NCI-H524 treated with DMSO at 0.1 percent for 48 hours (cell line): ENCODE results near the gene ZNF765.
A peak's percentile ranks its signal among the peaks of the same experiment; 100 is the strongest.
"Not testable (repeated sequence)": the region's sequence is repeated elsewhere in the genome, so short reads cannot be mapped to it uniquely, and the experiment has no call there.

ENCODE experiments used
- DNase-seq: peaks from one replicate; lab custom pipeline; 2025; lab: John Stamatoyannopoulos, UW

The ZNF765 gene

GRCh38 chr19:53422551-53422950 is 27.6 kb downstream of the ZNF765 start:
- no peak for DNase-seq

- DNase-seq: not testable (repeated sequence)
Observed at GRCh38 chr19:53423074-53423473, 28.1 kb downstream of the ZNF765 start.

GRCh38 chr19:53423680-53424079 is 28.7 kb downstream of the ZNF765 start:
- DNase-seq: not testable (repeated sequence)

GRCh38 chr19:53424968-53425597 is 30.1 kb downstream of the ZNF765 start:
- DNase-seq: no peak

- DNase-seq: peak; percentile 55
Observed at GRCh38 chr19:53431399-53432087, 36.6 kb downstream of the ZNF765 start, which contains the start of gene ZNF761. Gene ZNF761 (plus strand): TSS chr19:53431984. CDS start chr19:53447269, 15,285 bp downstream.

GRCh38 chr19:53432088-53432661 is 37.2 kb downstream of the ZNF765 start:
- no peak for DNase-seq

GRCh38 chr19:53443809-53444208 is 48.9 kb downstream of the ZNF765 start:
- not testable (repeated sequence) for DNase-seq

- not testable (repeated sequence) for DNase-seq
Observed at GRCh38 chr19:53447196-53447595, 52.2 kb downstream of the ZNF765 start.

GRCh38 chr19:53455828-53456227 is 60.9 kb downstream of the ZNF765 start:
- DNase-seq: no peak

GRCh38 chr19:53460131-53460721 is 65.3 kb downstream of the ZNF765 start:
- DNase-seq: not testable (repeated sequence)

- DNase-seq: no peak
Observed at GRCh38 chr19:53461866-53462265, 66.9 kb downstream of the ZNF765 start.

- no peak for DNase-seq
Observed at GRCh38 chr19:53462861-53463260, 67.9 kb downstream of the ZNF765 start.

- no peak for DNase-seq
Observed at GRCh38 chr19:53463263-53463662, 68.3 kb downstream of the ZNF765 start.

GRCh38 chr19:53466726-53467484 is 72.0 kb downstream of the ZNF765 start:
- DNase-seq: no peak

- DNase-seq: peak; percentile 58
Observed at GRCh38 chr19:53467485-53468262, 72.7 kb downstream of the ZNF765 start, which contains the start of gene ZNF813. Gene ZNF813 (plus strand): TSS chr19:53467733. CDS start chr19:53483823, 16,090 bp downstream.

- DNase-seq: not testable (repeated sequence)
Observed at GRCh38 chr19:53468628-53469027, 73.7 kb downstream of the ZNF765 start.

- DNase-seq: no peak
Observed at GRCh38 chr19:53471916-53472315, 77.0 kb downstream of the ZNF765 start.

- not testable (repeated sequence) for DNase-seq
Observed at GRCh38 chr19:53474832-53475231, 79.9 kb downstream of the ZNF765 start.

- not testable (repeated sequence) for DNase-seq
Observed at GRCh38 chr19:53475470-53475869, 80.5 kb downstream of the ZNF765 start.
